NCI-H524 treated with DMSO at 0.1 percent for 48 hours (cell line): Measurements from ENCODE around the gene GDNF.
A peak's percentile ranks its signal among the peaks of the same experiment; 100 is the strongest.

ENCODE experiments used
- DNase-seq: peaks from one replicate; lab custom pipeline; 2025; lab: John Stamatoyannopoulos, UW

The GDNF gene

DNA sequence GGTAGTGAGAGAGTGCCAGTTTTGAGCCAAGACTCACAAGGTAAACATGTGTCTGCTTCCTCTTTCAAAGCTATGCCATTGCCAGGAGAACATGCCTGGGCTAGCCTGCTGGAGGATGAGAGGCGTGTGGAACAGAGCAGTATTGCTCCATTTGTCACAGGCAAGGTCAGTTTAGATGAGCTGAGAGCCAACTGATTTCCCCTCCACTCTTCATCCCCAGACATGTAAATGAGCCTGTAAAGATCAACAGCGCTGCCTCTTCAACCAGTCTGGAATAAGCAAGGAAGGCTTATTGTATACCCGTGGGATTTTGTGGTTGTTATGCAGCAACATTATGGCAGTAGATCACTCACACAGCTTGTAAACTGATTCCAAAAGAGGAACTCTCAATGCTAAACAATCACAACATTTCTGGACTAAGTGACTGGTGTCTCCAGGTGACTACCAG, 8.2 kb upstream of the GDNF start:
- peak; percentile 50 for DNase-seq

- DNase-seq, result peak; percentile 19
Observed at GRCh38 chr5:37846786-37847310, 7.0 kb upstream of the GDNF start.

DNA sequence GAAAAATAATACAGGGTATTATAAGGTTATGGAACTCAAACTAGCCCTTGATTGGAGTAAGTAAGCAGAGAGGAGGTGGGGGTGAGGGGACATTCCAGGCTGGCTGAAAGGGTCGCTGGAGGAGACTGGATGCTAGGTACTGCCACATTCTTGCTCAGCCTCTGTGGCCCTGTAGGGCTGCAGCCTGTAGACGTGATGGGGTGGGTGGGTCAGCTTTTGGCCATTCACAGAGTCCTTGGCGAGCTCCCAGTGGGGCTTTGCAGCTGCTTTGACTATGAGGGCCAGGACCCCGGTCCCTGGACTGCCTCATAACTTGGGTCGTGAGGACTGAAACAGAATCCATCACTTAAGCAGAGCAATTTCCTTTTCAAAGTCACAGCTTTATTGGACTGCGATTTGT, 4.2 kb upstream of the GDNF start:
- no peak for DNase-seq

DNA sequence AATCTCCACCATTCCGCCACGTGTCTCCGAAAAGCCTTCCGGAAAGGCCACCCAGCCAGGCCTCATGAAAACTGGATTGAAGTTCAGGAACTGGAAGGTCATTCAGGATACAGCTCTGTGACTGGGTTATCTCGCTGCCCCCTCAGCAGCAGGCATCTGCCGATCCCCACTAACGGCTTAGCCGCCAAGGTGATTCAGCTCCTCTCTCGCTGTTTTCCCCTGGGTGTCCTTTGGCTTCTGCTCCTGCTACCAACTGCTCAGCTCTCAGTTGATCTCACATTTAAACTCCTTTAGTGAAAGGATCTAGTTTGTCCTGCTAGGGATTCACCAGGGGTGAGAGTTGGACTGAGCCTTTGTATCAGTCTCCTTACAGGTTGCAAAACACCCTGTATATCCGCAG, 2.2 kb upstream of the GDNF start:
- DNase-seq, result no peak

- DNase-seq, result no peak
Observed at GRCh38 chr5:37841203-37841602, 1.4 kb upstream of the GDNF start.

DNA sequence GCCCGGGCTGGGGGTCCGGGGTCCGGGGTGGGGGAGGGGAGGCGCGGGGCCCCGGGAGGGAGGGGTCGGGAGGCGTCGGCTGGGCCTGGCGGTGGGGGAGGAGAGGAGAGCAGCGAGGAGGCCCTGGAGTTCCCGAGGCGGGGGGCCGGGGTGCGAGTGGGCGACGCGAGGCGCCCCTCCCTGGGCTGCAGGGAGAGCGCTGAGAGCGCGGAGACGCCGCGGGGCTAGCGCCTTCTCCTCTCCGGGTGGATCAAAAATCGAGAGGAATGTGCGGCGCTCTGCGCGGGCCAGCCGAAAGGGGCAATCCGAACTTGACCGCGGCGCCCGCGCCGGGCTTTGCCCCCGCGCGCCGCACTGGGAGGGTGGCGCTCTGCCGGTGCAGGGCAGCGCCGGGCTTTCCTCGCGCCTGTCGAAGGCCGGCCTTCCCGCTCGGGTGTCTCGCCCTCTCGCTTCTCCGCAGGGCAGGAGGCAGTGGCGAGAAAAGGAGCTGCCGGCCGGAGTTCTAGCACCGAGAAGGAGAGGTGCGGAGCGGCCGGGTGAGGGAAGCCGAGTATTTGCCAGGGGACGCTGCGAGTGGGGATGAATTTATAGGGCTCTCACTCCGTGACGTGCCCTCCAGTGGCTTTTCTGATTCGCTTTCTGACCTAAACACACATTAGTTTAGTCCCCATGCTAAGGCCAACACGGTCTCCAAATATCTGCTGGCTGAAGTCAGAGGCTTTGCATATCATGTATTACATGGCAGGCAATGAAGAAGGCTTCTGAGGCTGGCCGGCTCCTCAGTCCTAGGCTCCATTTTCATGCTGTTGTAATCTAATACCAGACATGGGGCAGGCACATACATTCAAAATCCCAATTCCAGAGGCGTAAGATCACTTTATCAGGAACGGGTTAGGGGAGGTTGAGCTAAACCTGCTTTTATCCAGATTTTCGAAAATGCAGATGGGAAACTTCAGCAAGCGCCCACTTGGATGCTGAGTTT, 503 bp upstream of the GDNF start:
- no peak for DNase-seq

GRCh38 chr5:37838933-37839341, 904 bp downstream of the GDNF start:
- DNase-seq, result no peak

- DNase-seq, result peak; percentile 31
Observed at GRCh38 chr5:37838152-37838932, 1.5 kb downstream of the GDNF start.

DNA sequence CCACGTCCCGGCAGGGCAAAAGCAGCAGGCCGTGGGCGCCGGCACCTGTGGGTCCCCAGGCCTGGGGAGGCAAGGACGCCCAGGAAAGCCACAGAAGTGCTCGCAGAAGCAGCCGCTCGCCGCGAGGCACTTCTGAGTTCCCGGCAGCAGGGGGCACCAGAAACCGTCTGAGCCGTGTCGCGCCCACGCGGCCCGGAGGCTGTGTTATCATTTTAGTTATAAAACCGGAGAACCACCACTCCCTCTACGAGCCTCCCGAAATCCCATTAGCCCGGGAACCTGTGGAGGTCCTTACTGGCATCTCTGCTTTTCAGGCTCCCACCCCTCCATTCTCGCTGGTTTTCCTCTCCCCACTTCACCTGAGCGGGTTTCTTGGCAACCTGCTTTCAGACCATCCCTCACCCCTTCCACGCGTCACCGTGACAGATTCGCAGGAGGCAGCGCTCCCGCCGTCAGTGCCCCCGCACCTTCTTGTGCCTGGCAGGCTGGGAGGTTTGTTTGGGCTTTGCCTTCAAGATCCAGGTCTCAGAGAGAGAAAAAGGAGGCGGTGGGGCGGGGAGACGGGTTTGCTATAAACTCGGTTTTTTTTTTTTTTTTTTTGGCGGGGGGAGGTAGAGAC, 2.3 kb downstream of the GDNF start:
- DNase-seq, result peak; percentile 57

DNA sequence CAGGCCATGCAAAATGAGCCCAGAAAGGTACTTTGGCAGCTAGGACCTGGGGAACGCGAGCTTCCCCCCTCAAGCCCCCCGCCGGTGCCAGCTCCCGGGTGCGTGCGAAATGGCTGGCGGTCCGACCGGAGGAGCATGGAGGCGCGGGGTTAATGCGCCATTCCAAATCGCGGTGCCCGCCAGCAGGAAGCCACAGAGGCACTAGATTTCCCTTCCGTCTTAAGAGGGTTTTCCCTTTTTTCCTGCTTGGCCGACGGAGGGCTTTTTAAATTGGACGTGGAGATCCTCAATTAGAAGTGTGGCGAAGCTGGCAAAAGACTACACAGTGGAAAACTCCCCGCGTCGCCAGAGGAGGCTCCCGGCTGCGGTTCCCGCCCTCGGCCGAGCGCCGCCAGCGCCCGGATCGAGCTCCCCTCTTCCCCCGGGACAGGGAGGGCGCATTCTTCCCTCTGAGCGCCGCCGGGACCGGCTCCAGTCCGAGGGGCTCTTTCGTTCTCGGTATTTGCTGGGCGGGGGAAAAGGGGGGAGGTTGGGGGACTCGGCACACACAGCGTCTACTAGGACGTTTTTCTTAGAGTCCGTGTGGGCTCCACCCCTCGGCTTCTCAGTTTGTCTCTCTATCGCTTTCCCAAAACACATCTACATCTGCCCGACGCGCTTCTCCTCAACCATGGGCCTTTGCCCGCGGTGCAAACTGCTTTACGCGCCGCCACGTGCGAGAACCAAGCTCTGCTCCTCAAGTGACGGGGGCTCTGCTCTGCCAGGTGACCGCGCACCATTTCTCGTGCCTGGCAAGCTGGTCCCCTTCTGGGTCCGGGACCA, 3.0 kb downstream of the GDNF start:
- no peak for DNase-seq

- DNase-seq, result no peak
Observed at GRCh38 chr5:37836235-37836591, 3.6 kb downstream of the GDNF start.

- DNase-seq, result no peak
Observed at GRCh38 chr5:37835380-37835973, 4.4 kb downstream of the GDNF start.

DNA sequence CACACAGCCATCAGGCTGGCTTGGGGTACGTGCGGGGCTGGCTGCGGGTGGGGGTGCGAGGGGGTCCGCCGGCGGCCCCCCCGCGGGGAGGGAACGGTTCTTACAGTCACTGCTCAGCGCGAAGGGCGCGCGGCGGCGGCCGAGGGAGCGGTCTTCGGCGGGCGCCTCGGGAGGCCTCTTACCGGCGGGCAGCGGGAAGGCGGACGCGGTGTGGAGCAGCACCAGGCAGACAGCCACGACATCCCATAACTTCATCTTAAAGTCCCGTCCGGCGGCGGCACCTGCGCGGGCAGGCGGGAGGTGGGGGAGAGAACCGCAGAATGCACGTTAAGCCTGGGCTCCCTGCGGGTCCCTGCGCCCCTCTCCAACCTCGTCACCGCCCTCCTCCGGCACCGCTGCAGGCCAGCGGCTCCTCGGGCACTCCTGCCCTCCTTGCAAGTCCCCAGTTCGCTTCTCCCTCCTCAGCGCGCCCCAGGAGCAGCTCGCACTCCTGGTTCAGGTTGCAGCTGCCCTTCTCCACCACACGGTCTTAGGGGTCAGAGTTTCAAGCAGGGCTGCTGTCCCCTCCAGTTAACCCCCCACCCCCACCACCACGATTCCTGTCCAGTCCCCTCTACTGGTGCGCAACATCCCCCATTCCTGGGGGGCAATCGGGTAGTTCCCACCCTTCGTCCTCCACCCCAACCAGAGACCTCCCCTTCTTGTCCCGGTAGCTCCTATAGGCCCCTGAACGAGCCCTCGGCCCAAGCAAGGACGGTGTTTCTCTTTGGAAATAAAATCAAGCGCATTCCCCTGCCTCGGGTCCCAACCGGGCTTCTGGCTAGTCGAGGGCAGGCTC, 5.1 kb downstream of the GDNF start:
- no peak for DNase-seq

- no peak for DNase-seq
Observed at GRCh38 chr5:37833990-37834389, 5.9 kb downstream of the GDNF start.

DNA sequence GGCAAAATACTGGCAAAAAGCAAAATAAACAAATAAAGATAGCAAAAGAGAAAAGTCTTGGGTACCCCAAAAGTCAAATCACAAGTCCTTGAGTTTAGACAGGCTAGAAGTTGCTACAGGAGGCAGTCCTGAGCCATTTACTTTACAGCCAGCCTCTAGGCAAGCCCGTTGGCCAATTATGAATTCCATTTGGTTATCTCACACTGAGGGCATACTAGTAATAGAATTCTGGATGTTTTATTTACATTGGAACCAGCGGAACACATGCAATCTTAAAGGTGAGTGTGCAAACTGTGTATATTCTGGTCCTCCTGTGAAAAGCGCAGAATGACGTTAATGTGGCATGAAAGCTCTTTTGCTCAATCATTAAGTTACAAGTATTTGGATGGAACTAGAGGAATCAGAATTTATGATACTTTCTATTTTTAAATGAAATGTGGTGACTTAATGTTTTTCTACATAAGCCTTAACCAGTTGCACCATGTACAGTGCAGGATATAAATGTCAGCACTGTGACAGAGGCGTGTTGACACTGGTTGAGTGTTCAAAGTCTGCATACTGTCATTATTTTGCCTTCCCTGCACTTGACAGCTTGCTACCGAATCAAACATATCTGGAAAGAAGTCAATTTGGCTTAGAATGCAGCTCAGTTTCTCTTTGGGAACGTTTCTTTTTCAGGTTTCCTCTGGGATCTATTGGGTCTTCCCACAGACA, 7.9 kb downstream of the GDNF start:
- DNase-seq, result no peak

DNA sequence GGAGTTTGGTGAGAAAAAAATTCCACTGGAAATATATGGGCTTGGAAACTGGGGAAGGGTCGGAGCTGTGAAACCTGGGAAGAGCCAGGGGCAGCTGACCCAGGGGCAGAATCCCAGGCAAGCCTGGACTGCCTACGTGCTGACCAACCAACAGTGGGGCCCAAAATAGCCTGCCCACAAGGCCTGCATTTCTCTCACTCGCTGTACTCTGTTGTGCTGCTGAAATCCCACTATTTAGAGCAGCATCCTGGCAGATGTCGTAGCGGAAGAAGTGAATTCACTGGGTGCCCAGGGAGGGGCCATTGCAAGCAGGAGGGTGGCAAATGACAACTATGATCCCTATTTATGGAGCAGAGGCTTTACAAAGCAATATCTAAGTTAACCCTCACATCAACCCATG, 9.5 kb downstream of the GDNF start:
- no peak for DNase-seq

DNA sequence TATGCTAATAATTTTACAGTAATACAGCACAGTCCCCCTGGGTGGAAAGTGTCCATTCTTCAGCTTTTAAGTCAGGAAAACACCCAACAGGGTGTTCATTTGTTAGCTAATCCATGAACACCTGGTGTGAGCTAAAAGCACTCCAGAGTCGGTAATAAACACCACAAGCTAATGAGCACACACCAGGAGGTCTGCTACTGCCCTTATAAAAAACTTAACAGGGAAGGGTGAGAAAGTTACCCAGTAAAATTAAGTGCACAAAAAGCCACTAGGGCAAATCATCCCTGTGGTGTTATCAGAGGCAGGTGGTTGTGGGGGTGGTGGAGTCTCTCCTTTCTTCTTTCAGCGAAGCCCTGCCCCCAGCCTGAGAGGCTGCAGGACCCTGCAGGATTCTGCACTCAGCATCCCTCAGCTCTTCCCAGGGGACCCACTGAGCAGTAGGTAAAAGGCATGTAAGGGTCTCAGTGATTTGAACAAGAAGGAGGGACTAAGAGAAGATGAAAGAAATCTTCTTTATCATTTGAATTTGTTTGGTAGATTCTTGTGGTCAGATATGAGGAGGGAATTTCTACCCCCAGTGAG, 14.4 kb downstream of the GDNF start:
- DNase-seq, result peak; percentile 99

GRCh38 chr5:37823433-37824152, 16.2 kb downstream of the GDNF start:
- no peak for DNase-seq
